Heart left ventricle (tissue), 13 donors: ENCODE data around the gene PCNT.

Experiments
- POLR2A ChIP-seq, 2 donors: fragments of 450-650 bp; IDR thresholded peaks; one replicate each; pipeline ENCODE4 v1.6.1; 2017; ENCODE audit warnings: antibody characterized with exemption in 2 of 2, mild to moderate bottlenecking in 2 of 2, moderate library complexity in 2 of 2
- TF ChIP-seq, protein P1 (sequence below), 12 donors: fragments of 200-600 bp; sonication (generic) in 4 of 12; IDR thresholded peaks; one replicate each; pipeline versions ENCODE4 v1.5.0 to v1.8.0; 2018 to 2022; ENCODE audit warnings: antibody characterized with exemption in 12 of 12, mild to moderate bottlenecking in 5 of 12
- donor health status: ischemic (EF 13 %, LVEDD 7.1; RV severe dilation, severe dysfunction).
- donor health status: DM: no; HTN: yes; CAD: no.
- donor health status: DM: no; HTN: no; CAD: no.
- donor health status: ischemic (EF 25% LVEDD 6.9; RV normal size, moderate dysfunction).
- donor health status: ischemic (EF 25% LVEDD 5.7; RV mildly dilated, moderate dysfunction).
- donor health status: ischemic (EF 35%, LVEDD 5.7; RV mildly dilated, moderate dysfunction).
- donor health status: nonischemic (EF 11% LVEDD 7.7; RV severe dilation, severe dysfunction).
- donor health status: DM: yes; HTN: yes; CAD: no.
- donor health status: PGD.
- donor health status: ischemic (EF 29% LVEDD 5.4; RV normal size, mild dysfunction).
- donor health status: nonischemic (EF 23%, LVEDD 6.1; RV moderate dilation, normal function).

DNA sequence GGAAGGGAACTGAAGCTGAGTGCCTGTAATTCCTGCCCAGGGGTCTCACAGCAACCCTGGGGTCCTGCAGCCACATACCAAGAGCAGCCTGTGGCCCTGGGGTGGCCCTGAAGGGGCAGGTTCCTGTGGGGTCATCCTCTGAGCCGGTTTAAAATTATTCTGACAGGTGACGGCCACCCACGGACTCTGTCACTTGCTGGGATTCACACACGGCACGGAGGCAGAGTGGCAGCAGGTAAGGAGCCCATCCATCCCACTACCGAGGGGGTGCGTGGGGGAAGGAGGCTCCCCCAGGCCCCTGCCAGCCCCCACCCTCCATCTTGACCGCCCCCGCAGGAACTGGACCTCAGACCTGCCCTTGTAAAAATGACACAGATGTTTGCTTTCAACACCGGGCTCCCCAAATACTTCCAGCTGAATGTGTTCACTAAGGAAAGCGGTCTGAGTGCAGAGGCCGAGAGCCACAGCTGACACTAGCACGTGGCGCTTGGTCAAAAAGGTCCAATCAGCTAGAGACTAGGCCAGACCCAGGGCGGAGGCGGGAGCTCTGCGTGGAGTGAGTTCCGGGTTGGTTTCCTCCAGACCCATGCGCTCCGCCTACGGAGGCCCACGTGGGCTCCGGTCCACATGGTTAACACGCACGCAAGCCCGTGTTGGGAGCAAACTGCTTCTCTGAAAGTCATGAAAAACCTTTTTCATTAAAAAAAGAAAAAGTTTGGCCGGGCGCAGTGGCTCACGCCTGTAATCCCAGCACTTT lies 27.8 kb upstream of the PCNT start:
- peak in 1 of 2 donors; percentile 29 for TF ChIP-seq POLR2A (IDR thresholded peaks at IDR 0.05)
- TF ChIP-seq, protein P1, sequence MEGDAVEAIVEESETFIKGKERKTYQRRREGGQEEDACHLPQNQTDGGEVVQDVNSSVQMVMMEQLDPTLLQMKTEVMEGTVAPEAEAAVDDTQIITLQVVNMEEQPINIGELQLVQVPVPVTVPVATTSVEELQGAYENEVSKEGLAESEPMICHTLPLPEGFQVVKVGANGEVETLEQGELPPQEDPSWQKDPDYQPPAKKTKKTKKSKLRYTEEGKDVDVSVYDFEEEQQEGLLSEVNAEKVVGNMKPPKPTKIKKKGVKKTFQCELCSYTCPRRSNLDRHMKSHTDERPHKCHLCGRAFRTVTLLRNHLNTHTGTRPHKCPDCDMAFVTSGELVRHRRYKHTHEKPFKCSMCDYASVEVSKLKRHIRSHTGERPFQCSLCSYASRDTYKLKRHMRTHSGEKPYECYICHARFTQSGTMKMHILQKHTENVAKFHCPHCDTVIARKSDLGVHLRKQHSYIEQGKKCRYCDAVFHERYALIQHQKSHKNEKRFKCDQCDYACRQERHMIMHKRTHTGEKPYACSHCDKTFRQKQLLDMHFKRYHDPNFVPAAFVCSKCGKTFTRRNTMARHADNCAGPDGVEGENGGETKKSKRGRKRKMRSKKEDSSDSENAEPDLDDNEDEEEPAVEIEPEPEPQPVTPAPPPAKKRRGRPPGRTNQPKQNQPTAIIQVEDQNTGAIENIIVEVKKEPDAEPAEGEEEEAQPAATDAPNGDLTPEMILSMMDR (IDR thresholded peaks at IDR 0.05), result no peak
